GM12878 (cell line): ENCODE results near the gene CCNB1IP1. TPM values are rescaled to one million over a fixed set of nuclear protein-coding genes. Genes with fewer than 3 reads are reported as not detected.

Experiments
- BHLHE40 ChIP-seq, 2 experiments: fragments of 450-650 bp in 1 of 2; IDR thresholded peaks; 2 replicates each; pipeline ENCODE4 v1.6.1; 2011 to 2017; ENCODE audit warnings: low read depth in 2 of 2, borderline replicate concordance in 1 of 2, improper control_type of control experiment in 1 of 2, low read length in 1 of 2, mild to moderate bottlenecking in 1 of 2
- BMI1 ChIP-seq: fragments of 450-650 bp; IDR thresholded peaks from 2 replicates; pipeline ENCODE4 v1.6.1; 2016; ENCODE audit warnings: mild to moderate bottlenecking, moderate library complexity, borderline replicate concordance
- CBX3 ChIP-seq: fragments of 200-600 bp; sonication (generic); IDR thresholded peaks from 2 replicates; pipeline ENCODE4 v1.6.1; 2016; ENCODE audit warnings: low read depth, borderline replicate concordance
- CREM ChIP-seq: IDR thresholded peaks from 2 replicates; pipeline ENCODE4 v1.6.1; 2014; ENCODE audit warnings: antibody characterized with exemption, low read depth
- CTCF ChIP-seq, 3 experiments: IDR thresholded peaks in 2 of 3; conservative IDR thresholded peaks in 1 of 3; 2 replicates each; pipeline ENCODE4 v1.5.1; 2011; ENCODE audit warnings: low read depth in 3 of 3, low read length in 3 of 3, mild to moderate bottlenecking in 3 of 3, control low read depth in 2 of 3, moderate library complexity in 2 of 3, inconsistent platforms in 1 of 3, mixed read lengths in 1 of 3; ENCODE audit not compliant: control insufficient read depth in 2 of 3, insufficient read depth in 1 of 3; ENCODE audit errors: extremely low read depth in 1 of 3
- CUX1 ChIP-seq: IDR thresholded peaks from 2 replicates; pipeline ENCODE4 v1.6.1; 2012; ENCODE audit warnings: improper control_type of control experiment, low read depth, low read length; ENCODE audit not compliant: insufficient replicate concordance
- E2F8 ChIP-seq: fragments of 450-650 bp; IDR thresholded peaks from 2 replicates; pipeline ENCODE4 v1.6.1; 2018; ENCODE audit warnings: mild to moderate bottlenecking, low read depth, moderate library complexity; ENCODE audit not compliant: partially characterized antibody
- GABPA ChIP-seq: IDR thresholded peaks from 2 replicates; pipeline ENCODE4 v1.6.1; 2014; ENCODE audit warnings: antibody characterized with exemption, low read depth, mild to moderate bottlenecking, inconsistent platforms
- HDAC6 ChIP-seq: fragments of 200-600 bp; sonication (generic); IDR thresholded peaks from one replicate; pipeline ENCODE4 v1.8.0; 2017; ENCODE audit warnings: antibody characterized with exemption; ENCODE audit not compliant: unreplicated experiment
- HSF1 ChIP-seq: fragments of 150-350 bp; IDR thresholded peaks from 2 replicates; pipeline ENCODE4 v1.6.1; 2014; ENCODE audit warnings: mild to moderate bottlenecking, low read depth, low read length
- IKZF1 ChIP-seq: fragments of 450-650 bp; conservative IDR thresholded peaks from 2 replicates; pipeline ENCODE4 v1.6.1; 2017; ENCODE audit warnings: antibody characterized with exemption, mild to moderate bottlenecking
- MTA3 ChIP-seq: IDR thresholded peaks from 2 replicates; pipeline ENCODE4 v1.6.1; 2012; ENCODE audit warnings: low read length, inconsistent platforms, borderline replicate concordance
- NR2C2 ChIP-seq: IDR thresholded peaks from 2 replicates; pipeline ENCODE4 v1.6.1; 2011; ENCODE audit warnings: borderline replicate concordance, low read depth; ENCODE audit not compliant: control insufficient read depth, insufficient read length
- RCOR1 ChIP-seq: conservative IDR thresholded peaks from 2 replicates; pipeline ENCODE4 v1.6.1; 2012; ENCODE audit warnings: low read depth, low read length, improper control_type of control experiment
- SIX5 ChIP-seq: IDR thresholded peaks from 2 replicates; pipeline ENCODE4 v1.6.1; 2011; ENCODE audit warnings: mild to moderate bottlenecking, low read depth, low read length, moderate library complexity; ENCODE audit not compliant: severe bottlenecking
- TBL1XR1 ChIP-seq: IDR thresholded peaks from 2 replicates; pipeline ENCODE4 v1.6.1; 2012; ENCODE audit warnings: low read depth, low read length, improper control_type of control experiment
- TCF3 ChIP-seq: IDR thresholded peaks from 2 replicates; pipeline ENCODE4 v1.6.1; 2012; ENCODE audit warnings: low read depth, mild to moderate bottlenecking, low read length, borderline replicate concordance; ENCODE audit not compliant: insufficient read depth
- WRNIP1 ChIP-seq: IDR thresholded peaks from 2 replicates; pipeline ENCODE4 v1.6.1; 2011; ENCODE audit warnings: low read depth, low read length, improper control_type of control experiment, borderline replicate concordance
- ZSCAN29 ChIP-seq: fragments of 450-650 bp; IDR thresholded peaks from 2 replicates; pipeline ENCODE4 v1.6.1; 2017; ENCODE audit warnings: mild to moderate bottlenecking, moderate library complexity
- polyA plus RNA-seq, 11 experiments: library from polyadenylated mRNA; depleted of rRNA in 4 of 11; unstranded in 6 of 11; stranded (reverse) in 5 of 11; fragments of >200 nt; fragmentation: Nextera tagmentation in 4 of 11; fragmentation: Illumina TruSeq in 1 of 11; extraction: Ambion mirVana in 4 of 11; extraction: Trizol in 1 of 11; gene quantifications; 1 replicate in 1 of 11; 2 replicates in 10 of 11; pipeline versions ENCODE4 v1.2.1 to v1.2.3, GENCODE V29; 2011 to 2016; ENCODE audit warnings: inconsistent platforms in 2 of 11, missing spikeins in 2 of 11, low read depth in 1 of 11
- total RNA-seq, 4 experiments: library from RNA; depleted of rRNA in 3 of 4; stranded (reverse); fragments of >200 nt in 3 of 4; fragmentation: Illumina TruSeq in 1 of 4; extraction: Trizol in 1 of 4; gene quantifications; 2 replicates each; pipeline versions ENCODE4 v1.2.1 to v1.2.3, GENCODE V29; 2013 to 2021

CCNB1IP1 gene
- total and polyA plus RNA-seq, 10 of the 15 experiments (the other 5 are each of a cell fraction or from before 2014, with no cell fraction given): 20.4 to 165 (median 86.5) TPM

GRCh38 chr14:20295067-20295466 is 38.0 kb downstream of the CCNB1IP1 start (continued):
- TF ChIP-seq CTCF (IDR thresholded peaks at IDR 0.05 in 2 of 3, conservative IDR thresholded peaks at IDR 0.05 in 1 of 3; ENCODE audit: control insufficient read depth in 2 of 3, extremely low read depth in 1 of 3, insufficient read depth in 1 of 3, low read depth in 3 of 3, low read length in 3 of 3) (no peak), SIX5 (no peak), NR2C2 (no peak), CREM (peak; percentile 60), TCF3 (0 out of 2 replicates have a peak, but pooled peaks have one; percentile 33), TBL1XR1 (no peak), IKZF1 (peak; percentile 94), CBX3 (no peak), RCOR1 (no peak), E2F8 (no peak), HDAC6 (no peak), ZSCAN29 (no peak), GABPA (0 out of 2 replicates have a peak, but pooled peaks have one; percentile 29), BHLHE40 (IDR thresholded peaks at IDR 0.05; ENCODE audit: borderline replicate concordance in 1 of 2, low read depth in 2 of 2, low read length in 1 of 2) (peak in 1 of 2 experiments; percentile 19; a peak in 1 of 4 replicates), HSF1 (no peak), MTA3 (no peak), CUX1 (peak; percentile 34), WRNIP1 (no peak), BMI1 (peak; percentile 27; the same call in 1 of the 2 replicates)
